T-cell (primary cell): ENCODE data around the gene ZSWIM6. TPM values are rescaled to one million over a fixed set of nuclear protein-coding genes. Genes with fewer than 3 reads are reported as not detected.

Experiments
- ATAC-seq, 4 experiments: fragments of 200-7000 bp in 3 of 4; fragments of 150-1000 bp in 1 of 4; cut with Tn5 transposase; replicated peaks in 1 of 4; 1 replicate in 3 of 4; 2 replicates in 1 of 4; pipeline ENCODE4 v1.10.0; 2021; ENCODE audit warnings: moderate library complexity in 3 of 4, mild to moderate bottlenecking in 2 of 4, moderate number of reproducible peaks in 1 of 4
- CTCF ChIA-PET, 2 donors: fragments of 300-600 bp; sonication (Branson Sonifier 250); formaldehyde crosslinking; loops; one replicate each; lab custom pipeline; 2022; ENCODE audit warnings: antibody characterized with exemption in 2 of 2; lab: Charles Lee
- POLR2A ChIA-PET, 2 donors: fragments of 300-600 bp; sonication (Branson Sonifier 250); formaldehyde crosslinking; loops; one replicate each; lab custom pipeline; 2022; ENCODE audit warnings: antibody characterized with exemption in 2 of 2; lab: Charles Lee
- DNase-seq, 35 experiments: peaks; one replicate each; pipeline versions ENCODE4 v3.0.0 to v3.0.0-alpha.2; 2013 to 2023
- H3K27ac ChIP-seq: one replicate; pipeline ENCODE4 v1.5.1; 2013; ENCODE audit warnings: low read length
- H3K27me3 ChIP-seq, 2 experiments: replicated peaks in 1 of 2; 1 replicate in 1 of 2; 2 replicates in 1 of 2; pipeline versions ENCODE4 v1.6.1 to v1.7.0; 2013; ENCODE audit warnings: low read length in 1 of 2, mixed read lengths in 1 of 2; ENCODE audit not compliant: control insufficient read depth in 2 of 2, insufficient read depth in 2 of 2; ENCODE audit errors: extremely low read depth in 1 of 2
- H3K36me3 ChIP-seq, 2 donors: 1 replicate in 1 of 2; 2 replicates in 1 of 2; pipeline versions ENCODE4 v1.6.1 to v1.7.0; 2013; ENCODE audit warnings: low read length in 1 of 2; ENCODE audit not compliant: control insufficient read depth in 2 of 2, insufficient read depth in 1 of 2; ENCODE audit errors: extremely low read depth in 1 of 2
- H3K4me1 ChIP-seq, 2 experiments: 1 replicate in 1 of 2; 2 replicates in 1 of 2; pipeline versions ENCODE4 v1.6.1 to v1.7.0; 2013; ENCODE audit warnings: low read length in 2 of 2, mixed read lengths in 1 of 2; ENCODE audit not compliant: insufficient read depth in 2 of 2, control insufficient read depth in 1 of 2; ENCODE audit errors: extremely low read depth in 1 of 2
- H3K4me3 ChIP-seq, 2 donors: 1 replicate in 1 of 2; 2 replicates in 1 of 2; pipeline versions ENCODE4 v1.5.1 to v1.7.0; 2013; ENCODE audit warnings: mild to moderate bottlenecking in 2 of 2, low read length in 1 of 2, moderate library complexity in 1 of 2; ENCODE audit not compliant: control insufficient read depth in 1 of 2; ENCODE audit errors: extremely low read depth in 1 of 2
- H3K9me3 ChIP-seq: 2 replicates; pipeline ENCODE4 v1.7.0; 2013
- H3K27ac Mint-ChIP-seq, 2 donors: one replicate each; pipeline ENCODE4 v1.8.0; 2020 to 2021; ENCODE audit warnings: mild to moderate bottlenecking in 2 of 2, mixed read lengths in 2 of 2
- H3K27me3 Mint-ChIP-seq, 2 donors: one replicate each; pipeline ENCODE4 v1.8.0; 2021 to 2022; ENCODE audit warnings: mixed read lengths in 2 of 2
- H3K36me3 Mint-ChIP-seq: one replicate; pipeline ENCODE4 v1.8.0; 2021; ENCODE audit warnings: mixed read lengths
- H3K4me1 Mint-ChIP-seq, 3 donors: one replicate each; pipeline ENCODE4 v1.8.0; 2020 to 2022; ENCODE audit warnings: mixed read lengths in 3 of 3, mild to moderate bottlenecking in 1 of 3
- H3K4me3 Mint-ChIP-seq, 3 donors: one replicate each; pipeline ENCODE4 v1.8.0; 2020 to 2022; ENCODE audit warnings: mild to moderate bottlenecking in 3 of 3, mixed read lengths in 3 of 3, moderate library complexity in 3 of 3
- H3K9me3 Mint-ChIP-seq, 3 donors: one replicate each; pipeline ENCODE4 v1.8.0; 2020 to 2022; ENCODE audit warnings: mixed read lengths in 3 of 3
- WGBS: methylation state at CpG from one replicate; pipeline ENCODE4 v1.1.5; 2013; ENCODE audit warnings: missing lambda C conversion rate; ENCODE audit not compliant: insufficient coverage; 5-methylcytosine and 5-hydroxymethylcytosine counted together
- total RNA-seq, 35 experiments: library from RNA in 6 of 35; stranded (reverse) in 6 of 35; fragments of 120-200 nt in 1 of 35; gene quantifications; one replicate each; pipeline versions ENCODE4 v1.2.1 to v1.2.4 and lab custom pipeline; 2013 to 2026

ZSWIM6 gene
- total RNA-seq, 5 donors from 2014 or later (not counting 1 experiment from before 2014, with no cell fraction given): 8.3 to 11.3 (median 10.1) TPM

DNA sequence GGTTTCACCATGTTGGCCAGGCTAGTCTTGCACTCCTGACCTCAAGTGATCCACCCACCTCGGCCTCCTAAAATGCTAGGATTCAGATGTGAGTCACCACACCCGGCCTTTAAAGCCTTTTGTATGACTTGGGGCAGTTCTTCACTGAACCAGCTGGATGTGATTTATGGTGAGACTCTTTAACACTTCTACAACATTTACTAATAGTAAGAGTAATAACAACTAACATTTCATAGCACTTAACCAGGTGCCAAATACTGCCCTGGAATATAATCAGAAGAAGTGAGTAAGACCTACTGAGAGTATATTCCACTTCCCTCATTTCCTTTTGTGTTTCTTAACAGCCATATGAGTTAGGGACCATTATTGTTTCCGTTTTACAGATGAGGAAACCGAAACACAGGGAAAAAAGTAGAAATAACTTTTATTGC lies 10.0 kb downstream of the ZSWIM6 start:
- H3K9me3 Mint-ChIP-seq: no peaks in the 10 kb centered on the region
- H3K4me1 ChIP-seq: no peaks in the 10 kb centered on the region
- H3K4me1 Mint-ChIP-seq: peaks cover 52 to 62% (median 57%) of the 10 kb centered on the region in 3 donors
- ChIA-PET CTCF (interaction anchor here in 1 of 2 donors (0.7 kb wide), 2 partner anchors 63 to 177 kb away, joined by 3 to 4 read pairs; no protein-coding TSS in a partner anchor), POLR2A (no interaction called here)
- ATAC-seq (no peak), DNase-seq (no peak)
- no peak overlapping the region for H3K27ac Mint-ChIP-seq
- H3K9me3 ChIP-seq: no peaks in the 10 kb centered on the region
- H3K36me3 ChIP-seq: no peaks in the 10 kb centered on the region
- no CpG with 5 or more reads among the region's 4 CpGs for WGBS
- no peak overlapping the region for H3K27ac ChIP-seq
- H3K27me3 ChIP-seq: no peaks in the 10 kb centered on the region
- no peak overlapping the region for H3K4me3 Mint-ChIP-seq
- peaks cover 11% of the 10 kb centered on the region for H3K36me3 Mint-ChIP-seq
- no peak overlapping the region for H3K4me3 ChIP-seq
- no peaks in the 10 kb centered on the region for H3K27me3 Mint-ChIP-seq

GRCh38 chr5:61344187-61344944 lies 12.3 kb downstream of the ZSWIM6 start:
- Mint-ChIP-seq H3K27me3 (no peaks in the 10 kb centered on the region), H3K9me3 (no peaks in the 10 kb centered on the region), H3K4me3 (no peak overlapping the region), H3K36me3 (peaks cover 6% of the 10 kb centered on the region), H3K4me1 (peaks cover 53 to 67% (median 62%) of the 10 kb centered on the region in 3 donors), H3K27ac (no peak overlapping the region)
- H3K27ac ChIP-seq: no peak overlapping the region
- no CpG with 5 or more reads among the region's 6 CpGs for WGBS
- no peak for DNase-seq
- no peaks in the 10 kb centered on the region for H3K36me3 ChIP-seq
- no peak overlapping the region for H3K4me3 ChIP-seq
- POLR2A ChIA-PET: interaction anchor here in 1 of 2 donors (1.2 kb wide), 1 partner anchor 13 kb away, joined by 6 read pairs; no protein-coding TSS in a partner anchor
- CTCF ChIA-PET: no interaction called here
- H3K4me1 ChIP-seq: no peaks in the 10 kb centered on the region
- no peaks in the 10 kb centered on the region for H3K9me3 ChIP-seq
- ATAC-seq: peak in 1 of 4 experiments; percentile 8
- H3K27me3 ChIP-seq: no peaks in the 10 kb centered on the region

GRCh38 chr5:61346511-61346910 lies 14.5 kb downstream of the ZSWIM6 start:
- no peaks in the 10 kb centered on the region for H3K27me3 ChIP-seq
- ChIA-PET POLR2A (interaction anchor here (0.9 to 1.2 kb wide), 2 partner anchors 10 to 15 kb away, joined by 3 to 6 read pairs; no protein-coding TSS in a partner anchor), CTCF (interaction anchor here in 1 of 2 donors (0.6 kb wide), 1 partner anchor 188 kb away, joined by 3 read pairs; no protein-coding TSS in a partner anchor)
- no peaks in the 10 kb centered on the region for H3K4me1 ChIP-seq
- no peak for DNase-seq
- H3K36me3 Mint-ChIP-seq: peaks cover 6% of the 10 kb centered on the region
- no peak overlapping the region for H3K27ac ChIP-seq
- H3K27me3 Mint-ChIP-seq: no peaks in the 10 kb centered on the region
- no peak overlapping the region for H3K4me3 Mint-ChIP-seq
- H3K9me3 Mint-ChIP-seq: no peaks in the 10 kb centered on the region
- no peak overlapping the region for H3K4me3 ChIP-seq
- no peak overlapping the region for H3K27ac Mint-ChIP-seq
- no CpG with 5 or more reads among the region's 2 CpGs for WGBS
- H3K36me3 ChIP-seq: no peaks in the 10 kb centered on the region
- peaks cover 51 to 67% (median 58%) of the 10 kb centered on the region in 3 donors for H3K4me1 Mint-ChIP-seq
- ATAC-seq: no peak
- H3K9me3 ChIP-seq: no peaks in the 10 kb centered on the region

DNA sequence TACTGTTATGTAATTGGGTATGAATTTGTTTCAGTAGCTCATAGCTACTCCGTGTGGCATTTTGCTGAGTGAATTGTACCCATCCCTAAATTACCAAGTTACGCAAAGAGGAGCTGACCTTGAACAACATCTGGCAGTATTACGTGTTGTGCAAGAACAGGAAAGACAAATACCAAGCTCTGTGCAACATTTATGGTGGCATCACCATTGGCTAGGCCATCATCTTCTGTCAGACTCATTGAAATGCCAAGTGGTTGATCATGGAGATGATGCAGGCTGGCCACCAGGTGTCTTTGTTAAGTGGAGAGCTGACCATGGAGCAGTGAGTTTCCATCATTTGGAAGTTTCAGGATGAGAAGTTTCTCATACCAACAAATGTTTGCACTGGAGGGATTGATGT lies 15.0 kb downstream of the ZSWIM6 start:
- Histone ChIP-seq H3K27ac (no peak overlapping the region), H3K27me3 (no peaks in the 10 kb centered on the region), H3K9me3 (no peaks in the 10 kb centered on the region), H3K4me3 (no peak overlapping the region), H3K36me3 (no peaks in the 10 kb centered on the region), H3K4me1 (no peaks in the 10 kb centered on the region)
- ATAC-seq (no peak), DNase-seq (no peak)
- Mint-ChIP-seq H3K27me3 (no peaks in the 10 kb centered on the region), H3K36me3 (peaks cover 6% of the 10 kb centered on the region), H3K4me1 (peaks cover 54 to 67% (median 61%) of the 10 kb centered on the region in 3 donors), H3K27ac (no peak overlapping the region), H3K9me3 (no peaks in the 10 kb centered on the region), H3K4me3 (no peak overlapping the region)
- POLR2A ChIA-PET: interaction anchor here (0.9 to 1.2 kb wide), 2 partner anchors 11 to 15 kb away, joined by 3 to 6 read pairs; no protein-coding TSS in a partner anchor
- 80% methylated on average over 1 of the region's 3 CpGs for WGBS
- CTCF ChIA-PET: interaction anchor here in 1 of 2 donors (0.6 to 0.8 kb wide), 2 partner anchors 13 to 188 kb away, joined by 3 read pairs; no protein-coding TSS in a partner anchor

DNA sequence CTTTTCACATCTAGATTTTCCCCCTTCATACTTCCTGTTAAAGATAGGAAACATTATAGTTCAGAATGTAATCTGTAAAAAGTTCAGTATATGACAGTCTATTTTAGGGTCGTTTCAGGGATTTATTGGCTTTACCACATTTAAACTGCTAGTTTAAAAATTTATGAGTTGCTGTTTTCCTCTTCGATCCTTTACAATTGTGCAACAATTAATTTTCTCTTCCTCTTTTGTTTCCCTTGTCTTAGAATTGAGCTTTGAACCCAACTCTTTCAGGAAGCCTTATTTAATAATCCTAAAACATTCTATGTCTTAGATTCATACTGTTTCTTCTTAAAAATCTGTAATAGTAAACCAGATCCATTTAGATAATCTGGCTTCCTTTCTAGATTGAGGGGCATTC lies 16.4 kb downstream of the ZSWIM6 start:
- no peak for DNase-seq
- no CpG with 5 or more reads among the region's 2 CpGs for WGBS
- Mint-ChIP-seq H3K9me3 (no peaks in the 10 kb centered on the region), H3K27me3 (no peaks in the 10 kb centered on the region), H3K27ac (no peak overlapping the region), H3K4me3 (no peak overlapping the region), H3K4me1 (peaks cover 55 to 70% (median 62%) of the 10 kb centered on the region in 3 donors), H3K36me3 (peaks cover 8% of the 10 kb centered on the region)
- POLR2A ChIA-PET: interaction anchor here in 1 of 2 donors (0.6 to 0.7 kb wide), 2 partner anchors 54 to 127 kb away, joined by 3 to 10 read pairs; no protein-coding TSS in a partner anchor
- no peaks in the 10 kb centered on the region for H3K36me3 ChIP-seq
- H3K27ac ChIP-seq: no peak overlapping the region
- no peak overlapping the region for H3K4me3 ChIP-seq
- no peaks in the 10 kb centered on the region for H3K27me3 ChIP-seq
- no peaks in the 10 kb centered on the region for H3K9me3 ChIP-seq
- ATAC-seq: no peak
- H3K4me1 ChIP-seq: no peaks in the 10 kb centered on the region
- CTCF ChIA-PET: interaction anchor here in 1 of 2 donors (0.7 kb wide), 2 partner anchors 189 to 385 kb away, joined by 3 read pairs; no protein-coding TSS in a partner anchor

GRCh38 chr5:61349935-61350334 lies 17.9 kb downstream of the ZSWIM6 start:
- no peaks in the 10 kb centered on the region for H3K27me3 ChIP-seq
- peaks cover 47 to 63% (median 60%) of the 10 kb centered on the region in 3 donors for H3K4me1 Mint-ChIP-seq
- no peaks in the 10 kb centered on the region for H3K9me3 Mint-ChIP-seq
- no peak overlapping the region for H3K27ac ChIP-seq
- H3K4me3 ChIP-seq: no peak overlapping the region
- H3K27me3 Mint-ChIP-seq: no peaks in the 10 kb centered on the region
- no peak overlapping the region for H3K4me3 Mint-ChIP-seq
- H3K27ac Mint-ChIP-seq: no peak overlapping the region
- H3K36me3 ChIP-seq: no peaks in the 10 kb centered on the region
- ChIA-PET CTCF (no interaction called here), POLR2A (no interaction called here)
- peaks cover 8% of the 10 kb centered on the region for H3K36me3 Mint-ChIP-seq
- no peaks in the 10 kb centered on the region for H3K4me1 ChIP-seq
- DNase-seq (no peak), ATAC-seq (no peak)
- H3K9me3 ChIP-seq: no peaks in the 10 kb centered on the region
